Activated naive CD8-positive, alpha-beta T cell treated with anti-CD3 and anti-CD28 coated beads for 36 hours (primary cell): Measurements from ENCODE around the gene PCDHB8. TPM values are rescaled to one million over a fixed set of nuclear protein-coding genes. Genes with fewer than 3 reads are reported as not detected.
"Not testable (repeated sequence)": the region's sequence is repeated elsewhere in the genome, so short reads cannot be mapped to it uniquely, and the experiment has no call there.

Experiments
- DNase-seq: peaks from one replicate; pipeline ENCODE4 v3.0.0; 2021
- H3K27ac Mint-ChIP-seq: one replicate; pipeline ENCODE4 v1.8.0; 2022; ENCODE audit warnings: mild to moderate bottlenecking, moderate library complexity, mixed read lengths
- H3K27me3 Mint-ChIP-seq: one replicate; pipeline ENCODE4 v1.8.0; 2022; ENCODE audit warnings: mild to moderate bottlenecking, mixed read lengths
- H3K36me3 Mint-ChIP-seq: one replicate; pipeline ENCODE4 v1.8.0; 2021; ENCODE audit warnings: mild to moderate bottlenecking, mixed read lengths
- H3K4me1 Mint-ChIP-seq: one replicate; pipeline ENCODE4 v1.8.0; 2021; ENCODE audit warnings: mixed read lengths
- H3K4me3 Mint-ChIP-seq: one replicate; pipeline ENCODE4 v1.8.0; 2022; ENCODE audit warnings: mild to moderate bottlenecking, moderate library complexity, mixed read lengths
- H3K9me3 Mint-ChIP-seq: one replicate; pipeline ENCODE4 v1.8.0; 2022; ENCODE audit warnings: mixed read lengths
- total RNA-seq, 2 experiments: library from RNA; stranded (reverse); gene quantifications; one replicate each; pipeline ENCODE4 v1.2.3, GENCODE V29; 2021

The PCDHB8 gene
- total RNA-seq, 2 experiments from 2014 or later, result not detected

GRCh38 chr5:141201126-141201525, 23.5 kb downstream of the PCDHB8 start:
- H3K4me3 Mint-ChIP-seq, result not testable (repeated sequence)
- peaks cover 38% of the 10 kb centered on the region for H3K9me3 Mint-ChIP-seq

GRCh38 chr5:141201646-141202045, 24.1 kb downstream of the PCDHB8 start:
- peaks cover 14% of the 10 kb centered on the region for H3K36me3 Mint-ChIP-seq
- H3K4me1 Mint-ChIP-seq, DNase-seq, H3K4me3 Mint-ChIP-seq, H3K27ac Mint-ChIP-seq: not testable (repeated sequence)
- H3K9me3 Mint-ChIP-seq, result peaks cover 33% of the 10 kb centered on the region
- H3K27me3 Mint-ChIP-seq, result peaks cover 64% of the 10 kb centered on the region

More at GRCh38 chr5:141201126-141201525, 23.5 kb downstream of the PCDHB8 start:
- H3K27me3 Mint-ChIP-seq, result peaks cover 63% of the 10 kb centered on the region
- H3K36me3 Mint-ChIP-seq, result peaks cover 16% of the 10 kb centered on the region
- H3K27ac Mint-ChIP-seq, H3K4me1 Mint-ChIP-seq, DNase-seq: not testable (repeated sequence)

DNA sequence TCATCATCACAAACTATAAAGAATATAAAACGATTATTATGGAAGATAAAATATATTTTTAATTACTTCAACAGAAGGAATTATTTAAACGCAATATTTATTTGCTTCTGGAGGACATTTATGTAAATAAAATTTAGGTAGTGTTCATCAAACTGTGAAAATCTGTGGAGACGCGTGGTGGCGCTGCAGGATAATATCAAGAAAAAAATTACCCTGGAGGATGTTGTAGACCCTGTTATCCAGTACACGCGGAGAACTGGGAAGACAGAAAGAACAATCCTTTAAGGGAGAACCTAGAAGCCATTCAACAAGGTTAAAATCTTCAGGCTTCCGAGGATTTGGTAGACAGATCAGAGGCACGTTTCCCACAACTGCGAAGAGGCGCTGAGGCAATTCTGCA, 30.9 kb downstream of the PCDHB8 start, which contains the start of gene PCDHB12:
Gene PCDHB12, plus strand, starts transcription at position 242 of the 400 bp plus-strand sequence. CDS start 189 bp downstream, outside the sequence.
- Mint-ChIP-seq H3K27me3 (peaks cover 66% of the 10 kb centered on the region), H3K27ac (no peak within 1 kb of the TSS), H3K9me3 (peaks cover 12% of the 10 kb centered on the region), H3K4me3 (no peak within 1 kb of the TSS), H3K4me1 (peaks cover 3% of the 10 kb centered on the region), H3K36me3 (peaks cover 2% of the 10 kb centered on the region)
- DNase-seq, result no peak

DNA sequence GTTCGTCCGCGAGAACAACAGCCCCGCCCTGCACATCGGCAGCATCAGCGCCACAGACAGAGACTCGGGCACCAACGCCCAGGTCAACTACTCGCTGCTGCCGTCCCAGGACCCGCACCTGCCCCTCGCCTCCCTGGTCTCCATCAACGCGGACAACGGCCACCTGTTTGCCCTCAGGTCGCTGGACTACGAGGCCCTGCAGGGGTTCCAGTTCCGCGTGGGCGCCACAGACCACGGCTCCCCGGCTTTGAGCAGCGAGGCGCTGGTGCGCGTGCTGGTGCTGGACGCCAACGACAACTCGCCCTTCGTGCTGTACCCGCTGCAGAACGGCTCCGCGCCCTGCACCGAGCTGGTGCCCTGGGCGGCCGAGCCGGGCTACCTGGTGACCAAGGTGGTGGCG, 32.7 kb downstream of the PCDHB8 start:
- Mint-ChIP-seq H3K9me3 (peaks cover 22% of the 10 kb centered on the region), H3K27me3 (peaks cover 74% of the 10 kb centered on the region)
- not testable (repeated sequence) for H3K4me1 Mint-ChIP-seq, H3K36me3 Mint-ChIP-seq, DNase-seq, H3K4me3 Mint-ChIP-seq, H3K27ac Mint-ChIP-seq

DNA sequence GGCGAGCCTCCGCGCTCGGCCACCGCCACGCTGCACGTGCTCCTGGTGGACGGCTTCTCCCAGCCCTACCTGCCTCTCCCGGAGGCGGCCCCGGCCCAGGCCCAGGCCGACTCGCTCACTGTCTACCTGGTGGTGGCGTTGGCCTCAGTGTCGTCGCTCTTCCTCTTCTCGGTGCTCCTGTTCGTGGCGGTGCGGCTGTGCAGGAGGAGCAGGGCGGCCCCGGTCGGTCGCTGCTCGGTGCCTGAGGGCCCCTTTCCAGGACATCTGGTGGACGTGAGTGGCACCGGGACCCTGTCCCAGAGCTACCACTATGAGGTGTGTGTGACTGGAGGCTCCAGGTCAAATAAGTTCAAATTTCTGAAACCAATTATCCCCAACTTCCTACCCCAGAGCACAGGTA, 33.3 kb downstream of the PCDHB8 start:
- not testable (repeated sequence) for H3K4me3 Mint-ChIP-seq, H3K36me3 Mint-ChIP-seq, DNase-seq, H3K27ac Mint-ChIP-seq, H3K4me1 Mint-ChIP-seq
- Mint-ChIP-seq H3K9me3 (peaks cover 24% of the 10 kb centered on the region), H3K27me3 (peaks cover 71% of the 10 kb centered on the region)

- peaks cover 14% of the 10 kb centered on the region for H3K36me3 Mint-ChIP-seq
- not testable (repeated sequence) for H3K4me1 Mint-ChIP-seq, H3K27ac Mint-ChIP-seq, DNase-seq, H3K4me3 Mint-ChIP-seq
- peaks cover 38% of the 10 kb centered on the region for H3K9me3 Mint-ChIP-seq
- H3K27me3 Mint-ChIP-seq, result peaks cover 67% of the 10 kb centered on the region
These were observed 36.2 kb downstream of the PCDHB8 start, which contains the start of gene PCDHB13 for GRCh38 chr5:141213656-141214339. PCDHB13 (plus strand) TSS chr5:141213919; CDS start chr5:141214124, 205 bp downstream.

DNA sequence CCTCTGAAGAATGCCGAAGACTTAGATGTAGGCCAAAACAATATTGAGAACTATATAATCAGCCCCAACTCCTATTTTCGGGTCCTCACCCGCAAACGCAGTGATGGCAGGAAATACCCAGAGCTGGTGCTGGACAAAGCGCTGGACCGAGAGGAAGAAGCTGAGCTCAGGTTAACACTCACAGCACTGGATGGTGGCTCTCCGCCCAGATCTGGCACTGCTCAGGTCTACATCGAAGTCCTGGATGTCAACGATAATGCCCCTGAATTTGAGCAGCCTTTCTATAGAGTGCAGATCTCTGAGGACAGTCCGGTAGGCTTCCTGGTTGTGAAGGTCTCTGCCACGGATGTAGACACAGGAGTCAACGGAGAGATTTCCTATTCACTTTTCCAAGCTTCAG, 37.0 kb downstream of the PCDHB8 start:
- Mint-ChIP-seq H3K36me3 (peaks cover 14% of the 10 kb centered on the region), H3K9me3 (peaks cover 37% of the 10 kb centered on the region), H3K27me3 (peaks cover 62% of the 10 kb centered on the region)
- H3K27ac Mint-ChIP-seq, DNase-seq, H3K4me1 Mint-ChIP-seq, H3K4me3 Mint-ChIP-seq: not testable (repeated sequence)

DNA sequence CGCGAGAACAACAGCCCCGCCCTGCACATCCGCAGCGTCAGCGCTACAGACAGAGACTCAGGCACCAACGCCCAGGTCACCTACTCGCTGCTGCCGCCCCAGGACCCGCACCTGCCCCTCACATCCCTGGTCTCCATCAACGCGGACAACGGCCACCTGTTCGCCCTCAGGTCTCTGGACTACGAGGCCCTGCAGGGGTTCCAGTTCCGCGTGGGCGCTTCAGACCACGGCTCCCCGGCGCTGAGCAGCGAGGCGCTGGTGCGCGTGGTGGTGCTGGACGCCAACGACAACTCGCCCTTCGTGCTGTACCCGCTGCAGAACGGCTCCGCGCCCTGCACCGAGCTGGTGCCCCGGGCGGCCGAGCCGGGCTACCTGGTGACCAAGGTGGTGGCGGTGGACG, 37.9 kb downstream of the PCDHB8 start:
- not testable (repeated sequence) for H3K4me1 Mint-ChIP-seq, DNase-seq, H3K27ac Mint-ChIP-seq, H3K4me3 Mint-ChIP-seq
- peaks cover 36% of the 10 kb centered on the region for H3K9me3 Mint-ChIP-seq
- H3K36me3 Mint-ChIP-seq, result peaks cover 14% of the 10 kb centered on the region
- H3K27me3 Mint-ChIP-seq, result peaks cover 60% of the 10 kb centered on the region

DNA sequence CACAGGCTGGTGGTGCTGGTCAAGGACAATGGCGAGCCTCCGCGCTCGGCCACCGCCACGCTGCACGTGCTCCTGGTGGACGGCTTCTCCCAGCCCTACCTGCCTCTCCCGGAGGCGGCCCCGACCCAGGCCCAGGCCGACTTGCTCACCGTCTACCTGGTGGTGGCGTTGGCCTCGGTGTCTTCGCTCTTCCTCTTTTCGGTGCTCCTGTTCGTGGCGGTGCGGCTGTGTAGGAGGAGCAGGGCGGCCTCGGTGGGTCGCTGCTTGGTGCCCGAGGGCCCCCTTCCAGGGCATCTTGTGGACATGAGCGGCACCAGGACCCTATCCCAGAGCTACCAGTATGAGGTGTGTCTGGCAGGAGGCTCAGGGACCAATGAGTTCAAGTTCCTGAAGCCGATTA, 38.4 kb downstream of the PCDHB8 start:
- H3K9me3 Mint-ChIP-seq, result peaks cover 34% of the 10 kb centered on the region
- not testable (repeated sequence) for H3K27ac Mint-ChIP-seq

GRCh38 chr5:141223112-141223783, 45.7 kb downstream of the PCDHB8 start, which contains the start of gene PCDHB14:
PCDHB14 (plus strand) TSS chr5:141223343; CDS start chr5:141223506, 163 bp downstream.
- no peak for DNase-seq
- Mint-ChIP-seq H3K9me3 (peaks cover 15% of the 10 kb centered on the region), H3K4me1 (no peaks in the 10 kb centered on the region), H3K27me3 (peaks cover 55% of the 10 kb centered on the region), H3K36me3 (peaks cover 6% of the 10 kb centered on the region), H3K27ac (no peak within 1 kb of the TSS), H3K4me3 (no peak within 1 kb of the TSS)

More for the DNA sequence above, 38.4 kb downstream of the PCDHB8 start:
- not testable (repeated sequence) for DNase-seq, H3K4me1 Mint-ChIP-seq, H3K4me3 Mint-ChIP-seq
- Mint-ChIP-seq H3K36me3 (peaks cover 12% of the 10 kb centered on the region), H3K27me3 (peaks cover 57% of the 10 kb centered on the region)

- H3K9me3 Mint-ChIP-seq, H3K36me3 Mint-ChIP-seq, H3K27ac Mint-ChIP-seq, DNase-seq, H3K4me3 Mint-ChIP-seq, H3K4me1 Mint-ChIP-seq: not testable (repeated sequence)
- H3K27me3 Mint-ChIP-seq, result peaks cover 44% of the 10 kb centered on the region
These were observed 47.3 kb downstream of the PCDHB8 start for GRCh38 chr5:141224844-141225243.

GRCh38 chr5:141225421-141225820, 47.8 kb downstream of the PCDHB8 start:
- H3K4me1 Mint-ChIP-seq, H3K27ac Mint-ChIP-seq, H3K4me3 Mint-ChIP-seq, H3K9me3 Mint-ChIP-seq, DNase-seq, H3K36me3 Mint-ChIP-seq: not testable (repeated sequence)
- peaks cover 41% of the 10 kb centered on the region for H3K27me3 Mint-ChIP-seq

Other genes starting within 250 kb of the PCDHB8 start
- gene PCDHAC2, start 211.3 kb upstream of the PCDHB8 start, total RNA-seq, result not detected
- gene PCDHB1, start 126.4 kb upstream of the PCDHB8 start, total RNA-seq, result not detected
- gene PCDHB2, start 83.2 kb upstream of the PCDHB8 start, total RNA-seq, result not detected
- gene PCDHB3, start 77.3 kb upstream of the PCDHB8 start, total RNA-seq, result not detected
- gene PCDHB4, start 56.0 kb upstream of the PCDHB8 start, total RNA-seq, result not detected
- gene PCDHB5, start 42.6 kb upstream of the PCDHB8 start, total RNA-seq, result not detected
- gene PCDHB6, start 27.7 kb upstream of the PCDHB8 start, total RNA-seq, result not detected
- gene PCDHB7, start 5.1 kb upstream of the PCDHB8 start, total RNA-seq, result not detected
- not detected for gene PCDHB16, start 4.6 kb downstream of the PCDHB8 start, total RNA-seq
- gene PCDHB9, start 9.4 kb downstream of the PCDHB8 start, total RNA-seq, result not detected
- not detected for gene PCDHB10, start 14.6 kb downstream of the PCDHB8 start, total RNA-seq
- gene PCDHB11, start 21.8 kb downstream of the PCDHB8 start, total RNA-seq, result not detected
- gene PCDHB12, start 30.9 kb downstream of the PCDHB8 start, total RNA-seq, result not detected
- not detected for gene PCDHB13, start 36.1 kb downstream of the PCDHB8 start, total RNA-seq
- gene PCDHB14, start 45.6 kb downstream of the PCDHB8 start, total RNA-seq, result not detected
- not detected for gene PCDHB15, start 67.6 kb downstream of the PCDHB8 start, total RNA-seq
- gene SLC25A2, start 126.3 kb downstream of the PCDHB8 start, total RNA-seq, result under 1 TPM in 1 of 2 experiments, not detected in 1; 0.21 TPM
- 10 to 100 TPM; 60.4 to 60.5 TPM for gene TAF7, start 143.0 kb downstream of the PCDHB8 start, total RNA-seq
- not detected for gene PCDHGA1, start 152.7 kb downstream of the PCDHB8 start, total RNA-seq
- not detected for gene PCDHGA2, start 161.0 kb downstream of the PCDHB8 start, total RNA-seq
- gene PCDHGA3, start 166.0 kb downstream of the PCDHB8 start, total RNA-seq, result not detected
- not detected for gene PCDHGB1, start 172.3 kb downstream of the PCDHB8 start, total RNA-seq
- gene PCDHGA4, start 177.2 kb downstream of the PCDHB8 start, total RNA-seq, result under 1 TPM in 1 of 2 experiments, not detected in 1; 0.12 TPM
- under 1 TPM in 1 of 2 experiments, not detected in 1; 0.10 TPM for gene PCDHGB2, start 182.2 kb downstream of the PCDHB8 start, total RNA-seq
- under 1 TPM in 1 of 2 experiments, not detected in 1; 0.06 TPM for gene PCDHGA5, start 186.4 kb downstream of the PCDHB8 start, total RNA-seq
- gene PCDHGB3, start 192.5 kb downstream of the PCDHB8 start, total RNA-seq, result not detected
- under 1 TPM; 0.08 TPM for gene PCDHGA6, start 196.1 kb downstream of the PCDHB8 start, total RNA-seq
- not detected for gene PCDHGA7, start 205.0 kb downstream of the PCDHB8 start, total RNA-seq
- gene PCDHGB4, start 209.9 kb downstream of the PCDHB8 start, total RNA-seq, result not detected
- not detected for gene PCDHGA8, start 214.8 kb downstream of the PCDHB8 start, total RNA-seq
- under 1 TPM; 0.16 to 0.26 TPM for gene PCDHGB5, start 220.2 kb downstream of the PCDHB8 start, total RNA-seq
- gene PCDHGA9, start 225.0 kb downstream of the PCDHB8 start, total RNA-seq, result not detected
- not detected for gene PCDHGB6, start 230.2 kb downstream of the PCDHB8 start, total RNA-seq
- gene PCDHGA10, start 235.2 kb downstream of the PCDHB8 start, total RNA-seq, result under 1 TPM in 1 of 2 experiments, not detected in 1; 0.06 TPM
- gene PCDHGB7, start 239.9 kb downstream of the PCDHB8 start, total RNA-seq, result not detected
- under 1 TPM in 1 of 2 experiments, not detected in 1; 0.06 TPM for gene PCDHGA11, start 243.3 kb downstream of the PCDHB8 start, total RNA-seq